Measurements from ENCODE around the gene SGMS1. TPM values are rescaled to one million over a fixed set of nuclear protein-coding genes. Genes with fewer than 3 reads are reported as not detected.
"Not testable (repeated sequence)": the region's sequence is repeated elsewhere in the genome, so short reads cannot be mapped to it uniquely, and the experiment has no call there.

SGMS1 gene
- total and polyA plus RNA-seq, 12 donors = 7.3 to 24.3 (median 17.1) TPM

GRCh38 chr10:50574931-50575330 is 48.8 kb downstream of the SGMS1 start:
- DNase-seq (no peak), ATAC-seq (no peak)
- Histone ChIP-seq H3K4me1 (peaks cover 0 to 60% (median 44%) of the 10 kb centered on the region in 9 donors), H3K4me3 (no peak overlapping the region), H3K9me3 (peaks cover 0 to 4% (median 0%) of the 10 kb centered on the region in 11 donors), H3K27me3 (no peaks in the 10 kb centered on the region), H3K36me3 (no peaks in the 10 kb centered on the region), H3K27ac (no peak overlapping the region)
- intact Hi-C loops (cut with DNase I) = loop anchor here in 3 of 10 donors (5.0 kb wide), 2 partner anchors 37 to 47 kb away; partner anchors contain the start of gene SGMS1 (in 1 of the 3)
- TF ChIP-seq, protein P1, sequence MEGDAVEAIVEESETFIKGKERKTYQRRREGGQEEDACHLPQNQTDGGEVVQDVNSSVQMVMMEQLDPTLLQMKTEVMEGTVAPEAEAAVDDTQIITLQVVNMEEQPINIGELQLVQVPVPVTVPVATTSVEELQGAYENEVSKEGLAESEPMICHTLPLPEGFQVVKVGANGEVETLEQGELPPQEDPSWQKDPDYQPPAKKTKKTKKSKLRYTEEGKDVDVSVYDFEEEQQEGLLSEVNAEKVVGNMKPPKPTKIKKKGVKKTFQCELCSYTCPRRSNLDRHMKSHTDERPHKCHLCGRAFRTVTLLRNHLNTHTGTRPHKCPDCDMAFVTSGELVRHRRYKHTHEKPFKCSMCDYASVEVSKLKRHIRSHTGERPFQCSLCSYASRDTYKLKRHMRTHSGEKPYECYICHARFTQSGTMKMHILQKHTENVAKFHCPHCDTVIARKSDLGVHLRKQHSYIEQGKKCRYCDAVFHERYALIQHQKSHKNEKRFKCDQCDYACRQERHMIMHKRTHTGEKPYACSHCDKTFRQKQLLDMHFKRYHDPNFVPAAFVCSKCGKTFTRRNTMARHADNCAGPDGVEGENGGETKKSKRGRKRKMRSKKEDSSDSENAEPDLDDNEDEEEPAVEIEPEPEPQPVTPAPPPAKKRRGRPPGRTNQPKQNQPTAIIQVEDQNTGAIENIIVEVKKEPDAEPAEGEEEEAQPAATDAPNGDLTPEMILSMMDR (IDR thresholded peaks at IDR 0.05) = no peak
- WGBS, 2 donors = 97 to 98% methylated on average over 5 of the region's 5 CpGs

GRCh38 chr10:50574305-50574704 is 49.5 kb downstream of the SGMS1 start:
- DNase-seq (no peak), ATAC-seq (no peak)
- H3K36me3 ChIP-seq = no peaks in the 10 kb centered on the region
- peaks cover 0 to 54% (median 44%) of the 10 kb centered on the region in 9 donors for H3K4me1 ChIP-seq
- H3K9me3 ChIP-seq = peaks cover 0 to 4% (median 0%) of the 10 kb centered on the region in 11 donors
- intact Hi-C loops (cut with DNase I) = no loop called here
- no peak overlapping the region for H3K4me3 ChIP-seq
- no peak overlapping the region for H3K27ac ChIP-seq
- TF ChIP-seq, protein P1 (IDR thresholded peaks at IDR 0.05) = no peak
- no peaks in the 10 kb centered on the region for H3K27me3 ChIP-seq

DNA sequence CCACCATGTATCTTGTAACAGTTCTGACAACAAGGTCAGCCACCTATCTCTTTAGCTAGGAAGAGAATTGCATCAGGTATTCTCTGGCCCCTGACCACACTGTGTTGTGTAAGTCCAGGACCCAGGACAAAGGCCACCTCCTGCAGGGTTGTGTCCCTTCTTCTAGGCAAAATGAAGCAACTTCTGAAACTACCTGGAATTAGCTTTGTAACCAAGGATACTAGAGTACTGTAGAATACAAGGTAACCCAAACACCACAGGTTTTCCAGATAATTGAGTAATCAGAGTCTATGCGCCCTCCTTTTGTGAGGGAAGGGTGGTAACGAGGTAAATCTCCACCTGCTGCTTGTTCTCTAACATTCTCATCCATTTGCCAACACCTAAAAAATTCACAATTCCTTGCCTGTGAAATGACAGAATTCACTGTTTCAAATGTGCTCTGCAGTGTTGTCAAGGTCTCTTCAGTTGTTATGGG is 51.7 kb downstream of the SGMS1 start:
- Histone ChIP-seq H3K27ac (no peak overlapping the region), H3K36me3 (no peaks in the 10 kb centered on the region), H3K4me1 (peaks cover 0 to 33% (median 28%) of the 10 kb centered on the region in 9 donors), H3K27me3 (no peaks in the 10 kb centered on the region), H3K4me3 (no peak overlapping the region), H3K9me3 (peaks cover 0 to 7% (median 0%) of the 10 kb centered on the region in 11 donors)
- DNase-seq (no peak), ATAC-seq (no peak)
- TF ChIP-seq, protein P1 (IDR thresholded peaks at IDR 0.05) = no peak
- 87 to 92% methylated on average over 2 of the region's 2 CpGs for WGBS, 2 donors
- intact Hi-C loops (cut with DNase I) = no loop called here

DNA sequence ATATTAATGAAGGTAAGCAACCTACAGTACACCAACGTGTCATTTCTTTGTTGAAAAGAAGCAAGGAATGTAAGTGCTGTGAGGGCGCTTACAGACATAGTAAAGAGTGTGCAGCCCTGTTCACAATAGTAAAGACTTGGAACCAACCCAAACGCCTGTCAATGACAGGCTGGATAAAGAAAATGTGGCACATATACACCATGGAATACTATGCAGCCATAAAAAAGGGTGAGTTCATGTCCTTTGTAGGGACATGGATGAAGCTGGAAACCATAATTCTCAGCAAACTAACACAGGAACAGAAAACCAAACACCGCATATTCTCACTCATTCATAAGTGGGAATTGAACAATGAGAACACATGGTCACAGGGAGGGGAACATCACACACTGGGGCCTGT is 55.0 kb downstream of the SGMS1 start:
- 98% methylated on average over 4 of the region's 4 CpGs for WGBS, 2 donors
- not testable (repeated sequence) for H3K27ac ChIP-seq, ATAC-seq, H3K36me3 ChIP-seq, H3K9me3 ChIP-seq, DNase-seq, H3K27me3 ChIP-seq, H3K4me3 ChIP-seq
- H3K4me1 ChIP-seq = peaks cover 0 to 19% (median 12%) of the 10 kb centered on the region in 9 donors
- intact Hi-C loops (cut with DNase I) = loop anchor here in 1 of 10 donors (10.0 kb wide), 1 partner anchor 46 kb away; no protein-coding TSS in a partner anchor

- Histone ChIP-seq H3K36me3 (peaks cover 0 to 5% (median 0%) of the 10 kb centered on the region in 9 donors), H3K4me1 (peaks cover 0 to 11% (median 8%) of the 10 kb centered on the region in 9 donors), H3K27me3 (no peaks in the 10 kb centered on the region), H3K4me3 (no peak overlapping the region), H3K9me3 (peaks cover 0 to 3% (median 0%) of the 10 kb centered on the region in 11 donors), H3K27ac (no peak overlapping the region)
- peak in 2 of 8 donors; percentile 47 to 64 for ATAC-seq
- intact Hi-C loops (cut with DNase I) = loop anchor here in 1 of 10 donors (10.0 kb wide), 1 partner anchor 47 kb away; no protein-coding TSS in a partner anchor
- DNase-seq = no peak
- 44 to 48% methylated on average over 3 of the region's 3 CpGs for WGBS, 2 donors
- TF ChIP-seq, protein P1 (IDR thresholded peaks at IDR 0.05) = no peak
Measured at GRCh38 chr10:50567384-50567783, 56.4 kb downstream of the SGMS1 start.

All from heart right ventricle (tissue), 16 donors.